K562 (cell line): Measurements from ENCODE around the gene BDNF. TPM values are rescaled to one million over a fixed set of nuclear protein-coding genes. Genes with fewer than 3 reads are reported as not detected.

Source experiments
- ATAC-seq: fragments of 200-7000 bp; cut with Tn5 transposase; 3 replicates; pipeline ENCODE4 v1.9.1; 2020; ENCODE audit warnings: moderate library complexity
- BruUV-seq: library from RNA; stranded (reverse); fragments of 400-500 nt; replicated peaks from 2 replicates; lab custom pipeline; 2021; lab: Mats Ljungman, UMichigan
- CTCF ChIA-PET: fragments of 300-600 bp; formaldehyde crosslinking; extraction: SDS; loops from one replicate; lab custom pipeline; 2021; ENCODE audit warnings: low intra/inter-chr PET ratio; lab: Yijun Ruan, JAX
- POLR2A ChIA-PET: fragments of 300-600, 350-650 bp; sonication (Branson Sonifier 250); formaldehyde crosslinking; extraction: SDS; loops from one replicate; lab custom pipeline; 2021; ENCODE audit warnings: antibody characterized with exemption, inconsistent platforms; lab: Yijun Ruan, JAX
- DNase-seq, 4 experiments: peaks; one replicate each; pipeline versions ENCODE4 v3.0.0 to v3.0.0-alpha.2; 2011 to 2018; ENCODE audit warnings: low spot score in 3 of 4, mixed read lengths in 3 of 4; ENCODE audit errors: extremely low read depth in 1 of 4
- FAIRE-seq: peaks from 2 replicates; lab custom pipeline; 2011; peaks lifted over from hg19 to GRCh38; lab: Jason Lieb, UNC
- H2AFZ ChIP-seq: 2 replicates; pipeline ENCODE4 v1.6.0; 2011; ENCODE audit warnings: low read depth, low read length, control low read depth, inconsistent platforms
- H3K27ac ChIP-seq: fragments of 200-600 bp; 3 replicates; pipeline ENCODE4 v1.8.0; 2011; ENCODE audit warnings: low read depth, mild to moderate bottlenecking, control low read depth, inconsistent platforms, low read length, moderate library complexity, mixed read lengths; ENCODE audit errors: extremely low read depth
- H3K27me3 ChIP-seq, 2 experiments: fragments of 300-600 bp in 1 of 2; 2 replicates in 1 of 2; 3 replicates in 1 of 2; pipeline versions ENCODE4 v1.6.0 to v1.8.0; 2011; ENCODE audit warnings: inconsistent platforms in 2 of 2, low read length in 2 of 2, mild to moderate bottlenecking in 1 of 2, mixed read lengths in 1 of 2, moderate library complexity in 1 of 2; ENCODE audit not compliant: control insufficient read depth in 2 of 2, insufficient read depth in 2 of 2
- H3K36me3 ChIP-seq: fragments of 300-600 bp; 3 replicates; pipeline ENCODE4 v1.8.0; 2011; ENCODE audit warnings: mild to moderate bottlenecking, low read length, inconsistent platforms; ENCODE audit not compliant: control insufficient read depth, insufficient read depth
- H3K4me1 ChIP-seq, 2 experiments: fragments of 200-600 bp in 1 of 2; replicated peaks in 1 of 2; 2 replicates in 1 of 2; 3 replicates in 1 of 2; pipeline versions ENCODE4 v1.5.1 to v1.8.0; 2011; ENCODE audit warnings: inconsistent platforms in 2 of 2, low read length in 2 of 2, mild to moderate bottlenecking in 1 of 2, mixed read lengths in 1 of 2, moderate library complexity in 1 of 2; ENCODE audit not compliant: control insufficient read depth in 2 of 2, insufficient read depth in 2 of 2
- H3K4me2 ChIP-seq: 2 replicates; pipeline ENCODE4 v1.6.1; 2011; ENCODE audit warnings: low read length, control low read depth, inconsistent platforms, mixed read lengths; ENCODE audit not compliant: insufficient read depth
- H3K4me3 ChIP-seq: fragments of 200-600 bp; sonication (generic), shearing (Covaris generic); 2 replicates; pipeline ENCODE4 v1.5.1; 2016; ENCODE audit warnings: control low read depth, inconsistent platforms
- H3K79me2 ChIP-seq: fragments of 200-600 bp; 3 replicates; pipeline ENCODE4 v1.8.0; 2011; ENCODE audit warnings: low read length, inconsistent platforms; ENCODE audit not compliant: control insufficient read depth, insufficient read depth
- H3K9ac ChIP-seq, 2 experiments: 2 replicates each; pipeline versions ENCODE4 v1.6.0 to v1.6.1; 2011; ENCODE audit warnings: low read depth in 2 of 2, low read length in 2 of 2, control low read depth in 1 of 2, inconsistent platforms in 1 of 2, mild to moderate bottlenecking in 1 of 2, mixed read lengths in 1 of 2; ENCODE audit not compliant: insufficient read depth in 1 of 2
- H3K9me1 ChIP-seq: one replicate; pipeline ENCODE4 v1.6.0; 2011; ENCODE audit warnings: inconsistent platforms, mild to moderate bottlenecking, low read length, moderate library complexity; ENCODE audit not compliant: control insufficient read depth, insufficient read depth
- H3K9me3 ChIP-seq: replicated peaks from 2 replicates; pipeline ENCODE4 v1.5.1; 2011; ENCODE audit warnings: low read depth, low read length, inconsistent platforms; ENCODE audit not compliant: control insufficient read depth, insufficient read depth
- H4K20me1 ChIP-seq: replicated peaks from 2 replicates; pipeline ENCODE4 v1.6.1; 2011; ENCODE audit warnings: low read length, inconsistent platforms, mixed read lengths; ENCODE audit not compliant: control insufficient read depth, insufficient read depth
- E4F1 ChIP-seq: fragments of 250-450 bp; sonication (Bioruptor Pico); IDR thresholded peaks from 2 replicates; pipeline ENCODE4 v1.5.0; 2021; ENCODE audit warnings: mild to moderate bottlenecking, borderline replicate concordance
- PKNOX1 ChIP-seq: fragments of 450-650 bp; IDR thresholded peaks from 2 replicates; pipeline ENCODE4 v1.6.1; 2016
- ZNF124 ChIP-seq: sonication (generic); formaldehyde crosslinking; IDR thresholded peaks from 2 replicates; pipeline ENCODE4 v1.8.1; 2022; ENCODE audit warnings: missing genetic modification reagents
- WGBS: fragments of 100-300 bp; shearing (Covaris generic); methylation state at CpG from one replicate; pipeline ENCODE4 v1.1.6; 2016; ENCODE audit warnings: low coverage, mixed read lengths; ENCODE audit not compliant: insufficient coverage; ENCODE audit errors: missing lambda C conversion rate; 5-methylcytosine and 5-hydroxymethylcytosine counted together
- in situ Hi-C: fragments of 300-500 bp; cut with MboI; formaldehyde crosslinking; loops from 4 replicates; pipeline ENCODE4 v1.15.0; 2018; ENCODE audit warnings: inconsistent platforms, mixed read lengths
- intact Hi-C: fragments of 100-400 bp; cut with micrococcal nuclease; formaldehyde crosslinking; loops from 2 replicates; pipeline ENCODE4 v1.14.2; 2022
- polyA plus RNA-seq, 8 experiments: library from polyadenylated mRNA; depleted of rRNA in 4 of 8; stranded (reverse) in 5 of 8; unstranded in 3 of 8; fragments of >200 nt; fragmentation: Nextera tagmentation in 2 of 8; fragmentation: Illumina TruSeq in 1 of 8; extraction: Ambion mirVana in 2 of 8; extraction: Trizol in 1 of 8; gene quantifications; 2 replicates each; pipeline versions ENCODE4 v1.2.1 to v1.2.3, GENCODE V29; 2011 to 2014; ENCODE audit warnings: inconsistent platforms in 1 of 8, missing spikeins in 1 of 8
- total RNA-seq, 7 experiments: library from RNA; depleted of rRNA in 6 of 7; stranded (reverse); fragments of >200 nt in 6 of 7; fragmentation: Illumina TruSeq in 2 of 7; extraction: Trizol in 2 of 7; gene quantifications; 2 replicates each; pipeline versions ENCODE4 v1.2.1 to v1.2.3, GENCODE V29; 2011 to 2021; ENCODE audit warnings: low replicate concordance in 1 of 7
- TF ChIP-seq, protein P1 (sequence below): IDR thresholded peaks from 2 replicates; pipeline ENCODE4 v1.6.1; 2012; ENCODE audit warnings: low read depth, low read length, improper control_type of control experiment, borderline replicate concordance

The BDNF gene
- total and polyA plus RNA-seq, 9 of the 15 experiments (the other 6 are each of a cell fraction or from before 2014, with no cell fraction given) = 0.04 TPM; not detected in 8

DNA sequence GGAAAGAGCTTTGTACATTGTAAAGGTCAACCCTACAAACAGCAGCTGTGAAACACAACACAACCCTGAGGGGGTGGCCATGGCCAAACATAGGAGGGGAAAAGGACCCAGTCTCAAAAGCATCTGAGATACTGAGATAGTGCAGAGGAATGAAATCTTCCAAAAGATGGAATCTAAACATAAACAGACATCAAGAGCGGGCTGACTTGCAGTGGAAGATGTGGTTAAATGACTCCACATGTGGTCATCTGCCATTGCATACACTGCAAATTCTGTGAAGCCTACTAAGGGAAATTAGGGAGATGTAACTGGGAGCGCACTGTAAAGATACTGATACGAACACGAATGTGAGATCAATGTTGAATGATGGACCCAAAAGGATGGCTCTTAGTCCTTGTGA, 22.0 kb downstream of the BDNF start:
- ATAC-seq (no peak), FAIRE-seq (no peak), DNase-seq (no peak)
- H2AFZ ChIP-seq = no peak overlapping the region
- no peaks in the 10 kb centered on the region for H3K79me2 ChIP-seq
- H3K27me3 ChIP-seq = no peaks in the 10 kb centered on the region
- no peak overlapping the region for H3K4me3 ChIP-seq
- in situ Hi-C loops (no loop called here), intact Hi-C loops (no loop called here)
- no peaks in the 10 kb centered on the region for H4K20me1 ChIP-seq
- H3K9ac ChIP-seq = no peak overlapping the region
- BruUV-seq = no TSS peak
- H3K4me2 ChIP-seq = no peak overlapping the region
- H3K36me3 ChIP-seq = no peaks in the 10 kb centered on the region
- no peaks in the 10 kb centered on the region for H3K4me1 ChIP-seq
- ChIA-PET CTCF (no interaction called here), POLR2A (interaction anchor here (1.0 kb wide), 1 partner anchor 12 kb away, joined by 5 read pairs; no protein-coding TSS in a partner anchor)
- no peaks in the 10 kb centered on the region for H3K9me1 ChIP-seq
- no peaks in the 10 kb centered on the region for H3K9me3 ChIP-seq
- H3K27ac ChIP-seq = no peak overlapping the region
- TF ChIP-seq, protein P1, sequence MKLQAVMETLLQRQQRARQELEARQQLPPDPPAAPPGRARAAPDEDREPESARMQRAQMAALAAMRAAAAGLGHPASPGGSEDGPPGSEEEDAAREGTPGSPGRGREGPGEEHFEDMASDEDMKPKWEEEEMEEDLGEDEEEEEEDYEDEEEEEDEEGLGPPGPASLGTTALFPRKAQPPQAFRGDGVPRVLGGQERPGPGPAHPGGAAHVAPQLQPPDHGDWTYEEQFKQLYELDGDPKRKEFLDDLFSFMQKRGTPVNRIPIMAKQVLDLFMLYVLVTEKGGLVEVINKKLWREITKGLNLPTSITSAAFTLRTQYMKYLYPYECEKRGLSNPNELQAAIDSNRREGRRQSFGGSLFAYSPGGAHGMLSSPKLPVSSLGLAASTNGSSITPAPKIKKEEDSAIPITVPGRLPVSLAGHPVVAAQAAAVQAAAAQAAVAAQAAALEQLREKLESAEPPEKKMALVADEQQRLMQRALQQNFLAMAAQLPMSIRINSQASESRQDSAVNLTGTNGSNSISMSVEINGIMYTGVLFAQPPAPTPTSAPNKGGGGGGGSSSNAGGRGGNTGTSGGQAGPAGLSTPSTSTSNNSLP = no peak
- TF ChIP-seq PKNOX1 (no peak), E4F1 (no peak), ZNF124 (CRISPR knock-in tag) (no peak)
- 0% methylated on average over 4 of the region's 4 CpGs for WGBS
